K562 (cell line): ENCODE results near the gene TSR3. TPM values are rescaled to one million over a fixed set of nuclear protein-coding genes. Genes with fewer than 3 reads are reported as not detected.

ENCODE experiments used
- EGR1 ChIP-seq: fragments of 450-650 bp; conservative IDR thresholded peaks from 2 replicates; pipeline ENCODE4 v1.6.1; 2017; ENCODE audit warnings: mild to moderate bottlenecking
- EP300 ChIP-seq: IDR thresholded peaks from 2 replicates; pipeline ENCODE4 v1.6.1; 2012; ENCODE audit warnings: low read length, improper control_type of control experiment
- FOXM1 ChIP-seq, 2 experiments: fragments of 450-650 bp in 1 of 2; sonication (generic) in 1 of 2; formaldehyde crosslinking in 1 of 2; IDR thresholded peaks; 2 replicates each; pipeline versions ENCODE4 v1.6.1 to v1.9.0; 2017 to 2022; ENCODE audit warnings: low read depth in 2 of 2, mild to moderate bottlenecking in 2 of 2, missing genetic modification reagents in 1 of 2, moderate library complexity in 1 of 2
- HMG20A ChIP-seq: fragments of 450-650 bp; formaldehyde crosslinking; conservative IDR thresholded peaks from 2 replicates; pipeline ENCODE4 v1.4.0; 2020; ENCODE audit warnings: mild to moderate bottlenecking, mixed read lengths
- KDM4B ChIP-seq, 2 experiments: fragments of 450-650 bp in 1 of 2; sonication (generic) in 1 of 2; IDR thresholded peaks; 2 replicates each; pipeline ENCODE4 v1.6.1; 2016 to 2017; ENCODE audit warnings: borderline replicate concordance in 2 of 2, antibody characterized with exemption in 1 of 2, low read depth in 1 of 2, mild to moderate bottlenecking in 1 of 2
- KLF13 ChIP-seq: fragments of 450-650 bp; IDR thresholded peaks from 2 replicates; pipeline ENCODE4 v1.6.1; 2016; ENCODE audit warnings: missing genetic modification characterization, low read depth, mild to moderate bottlenecking, missing compliant biosample characterization, moderate library complexity, borderline replicate concordance
- NR2C2 ChIP-seq, 2 experiments: fragments of 200-800 bp in 1 of 2; sonication (Bioruptor generic) in 1 of 2; sonication (generic) in 1 of 2; formaldehyde crosslinking in 1 of 2; IDR thresholded peaks; 2 replicates each; pipeline versions ENCODE4 v1.6.1 to v1.8.0; 2016 to 2022; ENCODE audit warnings: mild to moderate bottlenecking in 1 of 2, missing compliant biosample characterization in 1 of 2, missing genetic modification characterization in 1 of 2, missing genetic modification reagents in 1 of 2
- RNF2 ChIP-seq: sonication (generic); IDR thresholded peaks from 2 replicates; pipeline ENCODE4 v1.6.1; 2016
- SAFB2 ChIP-seq: fragments of 200-400 bp; formaldehyde crosslinking; IDR thresholded peaks from 2 replicates; pipeline ENCODE4 v1.6.1; 2018; ENCODE audit warnings: borderline replicate concordance, low read length, low read depth, moderate library complexity; ENCODE audit not compliant: severe bottlenecking
- SIN3B ChIP-seq: fragments of 450-650 bp; IDR thresholded peaks from 2 replicates; pipeline ENCODE4 v1.6.1; 2017; ENCODE audit warnings: low read depth, mild to moderate bottlenecking, moderate library complexity
- TCF7 ChIP-seq: sonication (generic); IDR thresholded peaks from 2 replicates; pipeline ENCODE4 v1.6.1; 2016; ENCODE audit warnings: antibody characterized with exemption, borderline replicate concordance
- TEAD2 ChIP-seq: fragments of 450-650 bp; IDR thresholded peaks from 2 replicates; pipeline ENCODE4 v1.6.1; 2016; ENCODE audit warnings: missing genetic modification characterization, control low read depth, missing compliant biosample characterization
- TSC22D4 ChIP-seq: fragments of 450-650 bp; IDR thresholded peaks from 2 replicates; pipeline ENCODE4 v1.6.1; 2016; ENCODE audit warnings: missing genetic modification characterization, missing biosample characterization, control low read depth
- UBTF ChIP-seq, 2 experiments: IDR thresholded peaks; 2 replicates each; pipeline ENCODE4 v1.6.1; 2012; ENCODE audit warnings: improper control_type of control experiment in 2 of 2, low read depth in 2 of 2, low read length in 2 of 2, borderline replicate concordance in 1 of 2
- ZKSCAN1 ChIP-seq: fragments of 150-350 bp; IDR thresholded peaks from 2 replicates; pipeline ENCODE4 v1.6.1; 2016; ENCODE audit warnings: low read depth, low read length
- polyA plus RNA-seq, 8 experiments: library from polyadenylated mRNA; depleted of rRNA in 4 of 8; stranded (reverse) in 5 of 8; unstranded in 3 of 8; fragments of >200 nt; fragmentation: Nextera tagmentation in 2 of 8; fragmentation: Illumina TruSeq in 1 of 8; extraction: Ambion mirVana in 2 of 8; extraction: Trizol in 1 of 8; gene quantifications; 2 replicates each; pipeline versions ENCODE4 v1.2.1 to v1.2.3, GENCODE V29; 2011 to 2014; ENCODE audit warnings: inconsistent platforms in 1 of 8, missing spikeins in 1 of 8
- total RNA-seq, 7 experiments: library from RNA; depleted of rRNA in 6 of 7; stranded (reverse); fragments of >200 nt in 6 of 7; fragmentation: Illumina TruSeq in 2 of 7; extraction: Trizol in 2 of 7; gene quantifications; 2 replicates each; pipeline versions ENCODE4 v1.2.1 to v1.2.3, GENCODE V29; 2011 to 2021; ENCODE audit warnings: low replicate concordance in 1 of 7
- TF ChIP-seq, protein P1 (sequence below): fragments of 250-450 bp; sonication (Bioruptor Pico); IDR thresholded peaks from 2 replicates; pipeline ENCODE4 v1.4.0; 2020
- TF ChIP-seq, protein P2 (sequence below): conservative IDR thresholded peaks from 2 replicates; pipeline ENCODE4 v1.6.1; 2011; ENCODE audit warnings: low read depth, mild to moderate bottlenecking, low read length; ENCODE audit not compliant: control insufficient read depth

Gene TSR3
- total and polyA plus RNA-seq, 9 of the 15 experiments (the other 6 are each of a cell fraction or from before 2014, with no cell fraction given), result 1.5 to 74.8 (median 16.5) TPM

DNA sequence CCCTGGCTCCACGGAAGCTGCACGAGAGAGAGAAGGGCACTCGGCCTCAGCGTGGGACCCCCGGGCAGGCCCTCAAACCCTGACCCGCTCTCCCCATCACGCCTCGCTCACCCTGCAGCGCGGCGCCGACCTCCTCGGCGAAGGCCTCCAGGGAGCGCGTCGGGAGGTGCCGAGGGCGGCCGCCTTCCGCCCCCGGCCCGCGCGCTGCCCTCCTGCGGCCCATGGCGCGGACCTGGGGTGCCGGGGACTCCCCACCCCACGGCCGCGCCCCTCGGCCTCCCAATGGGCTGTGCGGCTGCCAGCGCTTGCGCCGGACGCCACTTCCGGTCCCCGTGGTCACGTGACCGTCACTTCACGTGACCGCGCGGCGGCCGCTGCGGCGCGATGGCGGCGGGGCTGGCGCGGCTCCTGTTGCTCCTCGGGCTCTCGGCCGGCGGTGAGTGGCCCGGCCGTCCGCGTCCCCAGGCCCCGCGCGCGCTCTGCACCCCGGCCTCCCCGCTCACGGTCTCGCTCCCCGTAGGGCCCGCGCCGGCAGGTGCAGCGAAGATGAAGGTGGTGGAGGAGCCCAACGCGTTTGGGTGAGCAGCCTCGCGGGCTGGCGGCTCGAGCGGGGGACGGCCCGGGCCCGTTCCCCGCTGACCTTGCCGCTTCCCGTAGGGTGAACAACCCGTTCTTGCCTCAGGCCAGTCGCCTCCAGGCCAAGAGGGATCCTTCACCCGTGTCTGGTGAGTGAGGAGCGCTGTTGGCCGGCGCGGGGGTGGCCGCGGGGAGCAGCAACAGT lies at the start of gene TSR3, which contains the start of gene GNPTG (continued):
- TF ChIP-seq UBTF (IDR thresholded peaks at IDR 0.05; ENCODE audit: borderline replicate concordance in 1 of 2, low read depth in 2 of 2, low read length in 2 of 2) (no peak), SAFB2 (no peak), KDM4B (IDR thresholded peaks at IDR 0.05; ENCODE audit: borderline replicate concordance in 2 of 2, low read depth in 1 of 2) (peak in 1 of 2 experiments; percentile 93; a peak in 2 of 4 replicates), SIN3B (peak; percentile 100), TCF7 (no peak), EGR1 (peak; percentile 48), TSC22D4 (no peak), TEAD2 (tag) (no peak), KLF13 (peak; percentile 76), RNF2 (peak; percentile 77; the same call in 1 of the 2 replicates), ZKSCAN1 (no peak), NR2C2 (CRISPR knock-in tag; IDR thresholded peaks at IDR 0.05) (peak; percentile 71), NR2C2 (tag; IDR thresholded peaks at IDR 0.05) (peak; percentile 74; the same call in 1 of the 2 replicates), EP300 (peak; percentile 41), FOXM1 (IDR thresholded peaks at IDR 0.05; ENCODE audit: low read depth) (no peak), FOXM1 (CRISPR knock-in tag; IDR thresholded peaks at IDR 0.05; ENCODE audit: low read depth) (no peak), HMG20A (CRISPR knock-in tag) (no peak)
- TF ChIP-seq, protein P1, sequence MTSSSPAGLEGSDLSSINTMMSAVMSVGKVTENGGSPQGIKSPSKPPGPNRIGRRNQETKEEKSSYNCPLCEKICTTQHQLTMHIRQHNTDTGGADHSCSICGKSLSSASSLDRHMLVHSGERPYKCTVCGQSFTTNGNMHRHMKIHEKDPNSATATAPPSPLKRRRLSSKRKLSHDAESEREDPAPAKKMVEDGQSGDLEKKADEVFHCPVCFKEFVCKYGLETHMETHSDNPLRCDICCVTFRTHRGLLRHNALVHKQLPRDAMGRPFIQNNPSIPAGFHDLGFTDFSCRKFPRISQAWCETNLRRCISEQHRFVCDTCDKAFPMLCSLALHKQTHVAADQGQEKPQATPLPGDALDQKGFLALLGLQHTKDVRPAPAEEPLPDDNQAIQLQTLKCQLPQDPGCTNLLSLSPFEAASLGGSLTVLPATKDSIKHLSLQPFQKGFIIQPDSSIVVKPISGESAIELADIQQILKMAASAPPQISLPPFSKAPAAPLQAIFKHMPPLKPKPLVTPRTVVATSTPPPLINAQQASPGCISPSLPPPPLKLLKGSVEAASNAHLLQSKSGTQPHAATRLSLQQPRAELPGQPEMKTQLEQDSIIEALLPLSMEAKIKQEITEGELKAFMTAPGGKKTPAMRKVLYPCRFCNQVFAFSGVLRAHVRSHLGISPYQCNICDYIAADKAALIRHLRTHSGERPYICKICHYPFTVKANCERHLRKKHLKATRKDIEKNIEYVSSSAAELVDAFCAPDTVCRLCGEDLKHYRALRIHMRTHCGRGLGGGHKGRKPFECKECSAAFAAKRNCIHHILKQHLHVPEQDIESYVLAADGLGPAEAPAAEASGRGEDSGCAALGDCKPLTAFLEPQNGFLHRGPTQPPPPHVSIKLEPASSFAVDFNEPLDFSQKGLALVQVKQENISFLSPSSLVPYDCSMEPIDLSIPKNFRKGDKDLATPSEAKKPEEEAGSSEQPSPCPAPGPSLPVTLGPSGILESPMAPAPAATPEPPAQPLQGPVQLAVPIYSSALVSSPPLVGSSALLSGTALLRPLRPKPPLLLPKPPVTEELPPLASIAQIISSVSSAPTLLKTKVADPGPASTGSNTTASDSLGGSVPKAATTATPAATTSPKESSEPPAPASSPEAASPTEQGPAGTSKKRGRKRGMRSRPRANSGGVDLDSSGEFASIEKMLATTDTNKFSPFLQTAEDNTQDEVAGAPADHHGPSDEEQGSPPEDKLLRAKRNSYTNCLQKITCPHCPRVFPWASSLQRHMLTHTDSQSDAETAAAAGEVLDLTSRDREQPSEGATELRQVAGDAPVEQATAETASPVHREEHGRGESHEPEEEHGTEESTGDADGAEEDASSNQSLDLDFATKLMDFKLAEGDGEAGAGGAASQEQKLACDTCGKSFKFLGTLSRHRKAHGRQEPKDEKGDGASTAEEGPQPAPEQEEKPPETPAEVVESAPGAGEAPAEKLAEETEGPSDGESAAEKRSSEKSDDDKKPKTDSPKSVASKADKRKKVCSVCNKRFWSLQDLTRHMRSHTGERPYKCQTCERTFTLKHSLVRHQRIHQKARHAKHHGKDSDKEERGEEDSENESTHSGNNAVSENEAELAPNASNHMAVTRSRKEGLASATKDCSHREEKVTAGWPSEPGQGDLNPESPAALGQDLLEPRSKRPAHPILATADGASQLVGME, result peak; percentile 74; the same call in 1 of the 2 replicates
- TF ChIP-seq, protein P2, sequence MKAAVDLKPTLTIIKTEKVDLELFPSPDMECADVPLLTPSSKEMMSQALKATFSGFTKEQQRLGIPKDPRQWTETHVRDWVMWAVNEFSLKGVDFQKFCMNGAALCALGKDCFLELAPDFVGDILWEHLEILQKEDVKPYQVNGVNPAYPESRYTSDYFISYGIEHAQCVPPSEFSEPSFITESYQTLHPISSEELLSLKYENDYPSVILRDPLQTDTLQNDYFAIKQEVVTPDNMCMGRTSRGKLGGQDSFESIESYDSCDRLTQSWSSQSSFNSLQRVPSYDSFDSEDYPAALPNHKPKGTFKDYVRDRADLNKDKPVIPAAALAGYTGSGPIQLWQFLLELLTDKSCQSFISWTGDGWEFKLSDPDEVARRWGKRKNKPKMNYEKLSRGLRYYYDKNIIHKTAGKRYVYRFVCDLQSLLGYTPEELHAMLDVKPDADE, result peak; percentile 99
